GM23338 (cell line): ENCODE results near the gene SEC23IP. TPM values are rescaled to one million over a fixed set of nuclear protein-coding genes. Genes with fewer than 3 reads are reported as not detected.

ENCODE experiments used
- ATAC-seq: fragments of 200-7000 bp; cut with Tn5 transposase; 3 replicates; pipeline ENCODE4 v1.9.1; 2020
- DNase-seq: peaks from one replicate; pipeline ENCODE4 v3.0.0-alpha.2; 2015; ENCODE audit warnings: low spot score
- H2AFZ ChIP-seq: fragments of 200-600 bp; sonication (generic); 2 replicates; pipeline ENCODE4 v1.8.0; 2016; ENCODE audit warnings: antibody characterized with exemption, mild to moderate bottlenecking, moderate library complexity
- H3F3A ChIP-seq: fragments of 200-600 bp; sonication (generic); replicated peaks from 2 replicates; pipeline ENCODE4 v1.8.0; 2017; ENCODE audit warnings: antibody characterized with exemption, mixed run types, low read depth
- H3K27ac ChIP-seq: fragments of 200-600 bp; sonication (generic); 2 replicates; pipeline ENCODE4 v1.6.1; 2016; ENCODE audit warnings: low read depth
- H3K27me3 ChIP-seq: fragments of 200-600 bp; sonication (generic); 2 replicates; pipeline ENCODE4 v1.8.0; 2016; ENCODE audit warnings: mild to moderate bottlenecking, mixed run types, moderate library complexity; ENCODE audit not compliant: insufficient read depth
- H3K36me3 ChIP-seq: fragments of 200-600 bp; sonication (generic); 2 replicates; pipeline ENCODE4 v1.8.0; 2016; ENCODE audit warnings: mild to moderate bottlenecking; ENCODE audit not compliant: insufficient read depth
- H3K4me1 ChIP-seq: fragments of 200-600 bp; sonication (generic); 2 replicates; pipeline ENCODE4 v1.8.0; 2016; ENCODE audit warnings: mild to moderate bottlenecking, moderate library complexity; ENCODE audit not compliant: insufficient read depth
- H3K4me2 ChIP-seq: fragments of 200-600 bp; sonication (generic); 2 replicates; pipeline ENCODE4 v1.7.1; 2017; ENCODE audit warnings: mixed run types
- H3K4me3 ChIP-seq: fragments of 200-600 bp; sonication (generic); 2 replicates; pipeline ENCODE4 v1.6.1; 2016; ENCODE audit warnings: mixed run types
- H3K79me2 ChIP-seq: fragments of 200-600 bp; sonication (generic); replicated peaks from 2 replicates; pipeline ENCODE4 v1.8.0; 2017; ENCODE audit warnings: mild to moderate bottlenecking; ENCODE audit not compliant: insufficient read depth
- H3K9me2 ChIP-seq: fragments of 200-600 bp; sonication (generic); 2 replicates; pipeline ENCODE4 v1.8.0; 2017; ENCODE audit not compliant: insufficient read depth
- H4K20me1 ChIP-seq: fragments of 200-600 bp; sonication (generic); replicated peaks from 2 replicates; pipeline ENCODE4 v1.8.0; 2017; ENCODE audit warnings: mild to moderate bottlenecking; ENCODE audit not compliant: insufficient read depth
- H3K27ac Mint-ChIP-seq: 2 replicates; pipeline ENCODE4 v1.8.0; 2020; ENCODE audit warnings: inconsistent platforms, mild to moderate bottlenecking, moderate library complexity, mixed read lengths
- H3K27me3 Mint-ChIP-seq: 3 replicates; pipeline ENCODE4 v1.8.0; 2022; ENCODE audit warnings: low read depth, mild to moderate bottlenecking, moderate library complexity, mixed read lengths, inconsistent platforms; ENCODE audit not compliant: insufficient read depth, poor library complexity
- H3K36me3 Mint-ChIP-seq: 3 replicates; pipeline ENCODE4 v1.8.0; 2021; ENCODE audit warnings: low read depth, mild to moderate bottlenecking, inconsistent platforms, moderate library complexity, mixed read lengths
- H3K4me1 Mint-ChIP-seq: 3 replicates; pipeline ENCODE4 v1.8.0; 2020; ENCODE audit warnings: mild to moderate bottlenecking, inconsistent platforms, mixed read lengths
- H3K4me3 Mint-ChIP-seq: 3 replicates; pipeline ENCODE4 v1.8.0; 2021; ENCODE audit warnings: moderate library complexity, mild to moderate bottlenecking, inconsistent platforms, mixed read lengths
- H3K9me3 Mint-ChIP-seq: 3 replicates; pipeline ENCODE4 v1.8.0; 2020; ENCODE audit warnings: moderate library complexity, mild to moderate bottlenecking, inconsistent platforms, mixed read lengths
- CREB1 ChIP-seq: fragments of 250-450 bp; sonication (Bioruptor Pico); IDR thresholded peaks from 2 replicates; pipeline ENCODE4 v1.5.0; 2020; ENCODE audit warnings: low read depth, mild to moderate bottlenecking, moderate library complexity
- ETS1 ChIP-seq: IDR thresholded peaks from 2 replicates; pipeline ENCODE4 v1.6.1; 2016; ENCODE audit warnings: antibody characterized with exemption
- EZH2 ChIP-seq: fragments of 200-600 bp; sonication (generic); IDR thresholded peaks from one replicate; pipeline ENCODE4 v1.8.0; 2017; ENCODE audit warnings: antibody characterized with exemption, mild to moderate bottlenecking, low read depth; ENCODE audit not compliant: unreplicated experiment
- EZH2phosphoT487 ChIP-seq: fragments of 200-600 bp; sonication (generic); IDR thresholded peaks from one replicate; pipeline ENCODE4 v1.8.1; 2018; ENCODE audit warnings: antibody characterized with exemption; ENCODE audit not compliant: unreplicated experiment
- JUNB ChIP-seq: IDR thresholded peaks from one replicate; pipeline ENCODE4 v1.6.1; 2016; ENCODE audit warnings: antibody characterized with exemption; ENCODE audit not compliant: unreplicated experiment
- NANOG ChIP-seq: IDR thresholded peaks from 2 replicates; pipeline ENCODE4 v1.6.1; 2016; ENCODE audit warnings: antibody characterized with exemption, borderline replicate concordance
- POLR2AphosphoS5 ChIP-seq: IDR thresholded peaks from 2 replicates; pipeline ENCODE4 v1.6.1; 2016; ENCODE audit warnings: antibody characterized with exemption, low read depth
- ZNF114 ChIP-seq: fragments of 250-450 bp; sonication (Bioruptor Pico); IDR thresholded peaks from 2 replicates; pipeline ENCODE4 v1.5.0; 2020; ENCODE audit warnings: mild to moderate bottlenecking, moderate library complexity
- ZNF331 ChIP-seq: fragments of 250-450 bp; sonication (Bioruptor Pico); IDR thresholded peaks from 2 replicates; pipeline ENCODE4 v1.5.0; 2020; ENCODE audit warnings: low read depth, mild to moderate bottlenecking, moderate library complexity
- ZNF462 ChIP-seq: fragments of 250-450 bp; sonication (Bioruptor Pico); IDR thresholded peaks from 2 replicates; pipeline ENCODE4 v1.5.0; 2020; ENCODE audit warnings: mild to moderate bottlenecking, moderate library complexity
- polyA plus RNA-seq: library from polyadenylated mRNA; unstranded; fragments of >200 nt; fragmentation: Nextera tagmentation; extraction: Ambion mirVana; gene quantifications from 2 replicates; pipeline ENCODE4 v1.2.1, GENCODE V29; 2016
- total RNA-seq: library from RNA; depleted of rRNA; stranded (reverse); fragments of >200 nt; shearing (Covaris generic); gene quantifications from 2 replicates; pipeline ENCODE4 v1.2.3, GENCODE V29; 2014

Gene SEC23IP
- total and polyA plus RNA-seq, 2 experiments from 2014 or later = 35.2 to 35.6 TPM

- no peak for TF ChIP-seq ZNF462 (CRISPR knock-in tag)
- no peak for TF ChIP-seq POLR2AphosphoS5
- TF ChIP-seq EZH2 = no peak
Observed at GRCh38 chr10:119940487-119940886, 48.0 kb downstream of the SEC23IP start (continued).

GRCh38 chr10:119942973-119943372 is 50.4 kb downstream of the SEC23IP start:
- Histone ChIP-seq H3K4me2 (no peak overlapping the region), H3K27ac (no peak overlapping the region), H4K20me1 (0 out of 2 replicates have a peak, but pooled peaks cover 3% of the 10 kb centered on the region), H3K27me3 (no peaks in the 10 kb centered on the region), H2AFZ (no peak overlapping the region), H3K4me1 (no peaks in the 10 kb centered on the region), H3K36me3 (peaks cover 27% of the 10 kb centered on the region), H3K79me2 (0 out of 2 replicates have a peak, but pooled peaks cover 4% of the 10 kb centered on the region), H3K4me3 (no peak overlapping the region), H3K9me2 (no peaks in the 10 kb centered on the region), H3F3A (no peaks in the 10 kb centered on the region)
- Mint-ChIP-seq H3K4me3 (no peak overlapping the region), H3K27me3 (peaks cover 2% of the 10 kb centered on the region), H3K4me1 (no peaks in the 10 kb centered on the region), H3K27ac (no peak overlapping the region), H3K36me3 (peaks cover 41% of the 10 kb centered on the region), H3K9me3 (no peaks in the 10 kb centered on the region)
- DNase-seq = no peak
- TF ChIP-seq ZNF331 (CRISPR knock-in tag) (no peak), ETS1 (no peak), JUNB (no peak), ZNF114 (CRISPR knock-in tag) (no peak), EZH2 (no peak), EZH2phosphoT487 (no peak), CREB1 (CRISPR knock-in tag) (no peak), NANOG (no peak), ZNF462 (CRISPR knock-in tag) (no peak)
- ATAC-seq = no peak
